GM23248 (cell line): ENCODE measurements around the gene FSD2. TPM values are rescaled to one million over a fixed set of nuclear protein-coding genes. Genes with fewer than 3 reads are reported as not detected.

Source experiments
- DNase-seq: peaks from one replicate; pipeline ENCODE4 v3.0.0-alpha.2; 2015
- H2AFZ ChIP-seq: fragments of 200-600 bp; sonication (generic); 2 replicates; pipeline ENCODE4 v1.6.1; 2016; ENCODE audit warnings: antibody characterized with exemption
- H3F3A ChIP-seq: fragments of 200-600 bp; sonication (generic); 2 replicates; pipeline ENCODE4 v1.6.1; 2016; ENCODE audit warnings: mild to moderate bottlenecking, antibody characterized with exemption, mixed run types; ENCODE audit not compliant: insufficient read depth
- H3K27ac ChIP-seq: fragments of 200-600 bp; sonication (generic); 2 replicates; pipeline ENCODE4 v1.5.1; 2016; ENCODE audit warnings: mild to moderate bottlenecking
- H3K27me3 ChIP-seq: fragments of 200-600 bp; sonication (generic); replicated peaks from 2 replicates; pipeline ENCODE4 v1.6.1; 2016; ENCODE audit warnings: mild to moderate bottlenecking; ENCODE audit not compliant: insufficient read depth
- H3K36me3 ChIP-seq: fragments of 200-600 bp; sonication (generic); 2 replicates; pipeline ENCODE4 v1.6.1; 2016; ENCODE audit warnings: low read depth, mild to moderate bottlenecking
- H3K4me1 ChIP-seq: fragments of 200-600 bp; sonication (generic); 2 replicates; pipeline ENCODE4 v1.6.1; 2016; ENCODE audit warnings: mild to moderate bottlenecking; ENCODE audit not compliant: insufficient read depth
- H3K4me2 ChIP-seq: fragments of 200-600 bp; sonication (generic); one replicate; pipeline ENCODE4 v1.6.1; 2016; ENCODE audit warnings: mild to moderate bottlenecking; ENCODE audit not compliant: unreplicated experiment
- H3K4me3 ChIP-seq: fragments of 200-600 bp; sonication (generic); 2 replicates; pipeline ENCODE4 v1.5.1; 2016; ENCODE audit warnings: mild to moderate bottlenecking
- H3K79me2 ChIP-seq: fragments of 200-600 bp; sonication (generic); 2 replicates; pipeline ENCODE4 v1.6.1; 2016; ENCODE audit warnings: mild to moderate bottlenecking; ENCODE audit not compliant: insufficient read depth
- H3K9ac ChIP-seq: fragments of 200-600 bp; sonication (generic); 2 replicates; pipeline ENCODE4 v1.6.1; 2016; ENCODE audit warnings: mild to moderate bottlenecking
- H3K9me2 ChIP-seq: fragments of 200-600 bp; sonication (generic); 2 replicates; pipeline ENCODE4 v1.6.1; 2016; ENCODE audit warnings: mixed run types, mild to moderate bottlenecking, moderate library complexity; ENCODE audit not compliant: insufficient read depth
- H3K9me3 ChIP-seq: fragments of 200-600 bp; sonication (generic); one replicate; pipeline ENCODE4 v1.6.1; 2017; ENCODE audit warnings: low read depth
- H4K20me1 ChIP-seq: fragments of 200-600 bp; sonication (generic); 2 replicates; pipeline ENCODE4 v1.6.0; 2016; ENCODE audit not compliant: insufficient read depth
- EZH2 ChIP-seq: fragments of 200-600 bp; sonication (generic); IDR thresholded peaks from 2 replicates; pipeline ENCODE4 v1.6.1; 2018; ENCODE audit warnings: antibody characterized with exemption, mild to moderate bottlenecking; ENCODE audit not compliant: insufficient read depth, poor library complexity, severe bottlenecking
- EZH2phosphoT487 ChIP-seq: fragments of 200-600 bp; sonication (generic); IDR thresholded peaks from 2 replicates; pipeline ENCODE4 v1.6.1; 2018; ENCODE audit warnings: antibody characterized with exemption, moderate library complexity, mild to moderate bottlenecking, low read depth; ENCODE audit not compliant: insufficient read depth
- WGBS, 2 experiments: methylation state at CpG; one replicate each; pipeline ENCODE4 v1.1.6; 2015 to 2017; ENCODE audit warnings: low lambda C conversion rate in 2 of 2, low coverage in 1 of 2; ENCODE audit errors: missing lambda C conversion rate in 2 of 2; 5-methylcytosine and 5-hydroxymethylcytosine counted together
- in situ Hi-C: fragments of 300-500 bp; cut with MboI; formaldehyde crosslinking; loops from 2 replicates; pipeline ENCODE4 v1.15.0; 2020
- polyA plus RNA-seq: library from polyadenylated mRNA; unstranded; fragments of >200 nt; fragmentation: Nextera tagmentation; extraction: Ambion mirVana; gene quantifications from 2 replicates; pipeline ENCODE4 v1.2.1, GENCODE V29; 2016
- total RNA-seq: library from RNA; depleted of rRNA; stranded (reverse); fragments of >200 nt; shearing (Covaris generic); gene quantifications from 2 replicates; pipeline ENCODE4 v1.2.3, GENCODE V29; 2014

The FSD2 gene
- total and polyA plus RNA-seq, 2 experiments from 2014 or later, result 0.08 TPM; not detected in 1

GRCh38 chr15:82802497-82802896, 3.4 kb downstream of the FSD2 start:
- no peak for DNase-seq
- Histone ChIP-seq H3K27me3 (no peaks in the 10 kb centered on the region), H3K4me1 (no peaks in the 10 kb centered on the region), H3K9me3 (no peaks in the 10 kb centered on the region), H4K20me1 (no peaks in the 10 kb centered on the region), H3F3A (no peaks in the 10 kb centered on the region), H2AFZ (no peak overlapping the region), H3K4me2 (no peak overlapping the region), H3K79me2 (no peaks in the 10 kb centered on the region), H3K9me2 (no peaks in the 10 kb centered on the region), H3K9ac (no peak overlapping the region), H3K27ac (no peak overlapping the region), H3K4me3 (no peak overlapping the region), H3K36me3 (no peaks in the 10 kb centered on the region)
- TF ChIP-seq EZH2, result no peak
- no peak for TF ChIP-seq EZH2phosphoT487
- in situ Hi-C loops, result no loop called here
- WGBS, 2 experiments, result 27 to 64% methylated on average over 1 of the region's 1 CpG

DNA sequence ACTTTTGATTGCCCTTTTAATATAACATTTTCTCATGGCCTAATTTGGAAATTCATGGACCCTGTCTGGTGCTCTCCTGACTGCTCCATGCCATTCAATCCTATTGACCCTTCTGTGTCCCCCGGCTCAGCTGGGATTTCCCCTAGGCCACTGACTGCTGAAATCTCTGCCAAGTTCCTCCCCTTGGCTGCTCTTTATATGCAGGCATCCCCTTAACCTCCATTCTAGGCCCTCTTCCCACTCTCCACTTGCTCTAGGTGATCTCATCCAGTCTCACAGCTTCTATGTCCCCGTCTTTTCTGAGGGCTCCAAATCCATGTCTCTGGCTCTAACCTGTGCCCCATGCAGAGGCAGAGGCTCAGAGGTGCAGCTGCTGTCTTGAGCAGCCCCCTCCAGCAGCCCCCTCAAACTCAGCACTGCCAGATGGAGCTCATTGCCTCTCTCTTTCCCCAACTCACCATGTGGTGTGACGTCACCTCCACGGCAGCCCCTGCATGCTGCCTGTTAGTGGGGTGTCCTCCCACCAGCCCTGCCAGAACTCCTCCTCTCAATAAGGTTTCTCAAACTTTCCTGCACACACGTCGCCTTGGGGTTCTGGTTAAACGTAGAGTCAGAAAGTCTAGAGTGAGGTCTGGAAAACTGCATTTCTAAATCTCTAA, 6.6 kb downstream of the FSD2 start:
- in situ Hi-C loops, result no loop called here
- no peak overlapping the region for H3K9ac ChIP-seq
- no peak overlapping the region for H3K27ac ChIP-seq
- no peak overlapping the region for H2AFZ ChIP-seq
- no peaks in the 10 kb centered on the region for H3K4me1 ChIP-seq
- H3K36me3 ChIP-seq, result no peaks in the 10 kb centered on the region
- no peaks in the 10 kb centered on the region for H3K27me3 ChIP-seq
- H3K9me3 ChIP-seq, result no peaks in the 10 kb centered on the region
- no peaks in the 10 kb centered on the region for H4K20me1 ChIP-seq
- no peak overlapping the region for H3K4me3 ChIP-seq
- H3F3A ChIP-seq, result no peaks in the 10 kb centered on the region
- no peaks in the 10 kb centered on the region for H3K9me2 ChIP-seq
- TF ChIP-seq EZH2 (no peak), EZH2phosphoT487 (no peak)
- H3K4me2 ChIP-seq, result no peak overlapping the region
- H3K79me2 ChIP-seq, result no peaks in the 10 kb centered on the region
- DNase-seq, result no peak
- WGBS, 2 experiments, result 3 to 4% methylated on average over 7 of the region's 7 CpGs

- no peaks in the 10 kb centered on the region for H3K9me3 ChIP-seq
- H3K36me3 ChIP-seq, result no peaks in the 10 kb centered on the region
- H3K4me2 ChIP-seq, result no peak overlapping the region
- H3K27me3 ChIP-seq, result no peaks in the 10 kb centered on the region
- H3K79me2 ChIP-seq, result no peaks in the 10 kb centered on the region
- H3F3A ChIP-seq, result no peaks in the 10 kb centered on the region
- H3K4me1 ChIP-seq, result no peaks in the 10 kb centered on the region
- 40 to 41% methylated on average over 5 of the region's 5 CpGs for WGBS, 2 experiments
- in situ Hi-C loops, result no loop called here
- H3K9me2 ChIP-seq, result no peaks in the 10 kb centered on the region
- TF ChIP-seq EZH2, result no peak
- TF ChIP-seq EZH2phosphoT487, result no peak
- H3K4me3 ChIP-seq, result no peak overlapping the region
- no peak overlapping the region for H3K27ac ChIP-seq
- H3K9ac ChIP-seq, result no peak overlapping the region
- no peak for DNase-seq
- no peaks in the 10 kb centered on the region for H4K20me1 ChIP-seq
- H2AFZ ChIP-seq, result no peak overlapping the region
These were observed 7.2 kb downstream of the FSD2 start for GRCh38 chr15:82798531-82799166.

- H3K4me1 ChIP-seq, result no peaks in the 10 kb centered on the region
- H3K27me3 ChIP-seq, result no peaks in the 10 kb centered on the region
- H3K4me2 ChIP-seq, result no peak overlapping the region
- H3K9ac ChIP-seq, result no peak overlapping the region
- no peaks in the 10 kb centered on the region for H3K9me2 ChIP-seq
- H3K79me2 ChIP-seq, result no peaks in the 10 kb centered on the region
- no peaks in the 10 kb centered on the region for H3K9me3 ChIP-seq
- TF ChIP-seq EZH2 (no peak), EZH2phosphoT487 (no peak)
- WGBS, 2 experiments, result 58 to 63% methylated on average over 4 of the region's 4 CpGs
- no peak overlapping the region for H3K4me3 ChIP-seq
- no peaks in the 10 kb centered on the region for H4K20me1 ChIP-seq
- no peaks in the 10 kb centered on the region for H3K36me3 ChIP-seq
- in situ Hi-C loops, result no loop called here
- no peak overlapping the region for H3K27ac ChIP-seq
- no peaks in the 10 kb centered on the region for H3F3A ChIP-seq
- H2AFZ ChIP-seq, result no peak overlapping the region
- no peak for DNase-seq
These were observed 7.8 kb downstream of the FSD2 start for GRCh38 chr15:82798104-82798503.
